ENCODE measurements around the gene STK35. TPM values are rescaled to one million over a fixed set of nuclear protein-coding genes. Genes with fewer than 3 reads are reported as not detected.
A peak's percentile ranks its signal among the peaks of the same experiment; 100 is the strongest.

Gene STK35
- total and polyA plus RNA-seq, 2 of the 13 experiments (the other 11 are each of a cell fraction or from before 2014, with no cell fraction given): 27.4 to 29.8 TPM

DNA sequence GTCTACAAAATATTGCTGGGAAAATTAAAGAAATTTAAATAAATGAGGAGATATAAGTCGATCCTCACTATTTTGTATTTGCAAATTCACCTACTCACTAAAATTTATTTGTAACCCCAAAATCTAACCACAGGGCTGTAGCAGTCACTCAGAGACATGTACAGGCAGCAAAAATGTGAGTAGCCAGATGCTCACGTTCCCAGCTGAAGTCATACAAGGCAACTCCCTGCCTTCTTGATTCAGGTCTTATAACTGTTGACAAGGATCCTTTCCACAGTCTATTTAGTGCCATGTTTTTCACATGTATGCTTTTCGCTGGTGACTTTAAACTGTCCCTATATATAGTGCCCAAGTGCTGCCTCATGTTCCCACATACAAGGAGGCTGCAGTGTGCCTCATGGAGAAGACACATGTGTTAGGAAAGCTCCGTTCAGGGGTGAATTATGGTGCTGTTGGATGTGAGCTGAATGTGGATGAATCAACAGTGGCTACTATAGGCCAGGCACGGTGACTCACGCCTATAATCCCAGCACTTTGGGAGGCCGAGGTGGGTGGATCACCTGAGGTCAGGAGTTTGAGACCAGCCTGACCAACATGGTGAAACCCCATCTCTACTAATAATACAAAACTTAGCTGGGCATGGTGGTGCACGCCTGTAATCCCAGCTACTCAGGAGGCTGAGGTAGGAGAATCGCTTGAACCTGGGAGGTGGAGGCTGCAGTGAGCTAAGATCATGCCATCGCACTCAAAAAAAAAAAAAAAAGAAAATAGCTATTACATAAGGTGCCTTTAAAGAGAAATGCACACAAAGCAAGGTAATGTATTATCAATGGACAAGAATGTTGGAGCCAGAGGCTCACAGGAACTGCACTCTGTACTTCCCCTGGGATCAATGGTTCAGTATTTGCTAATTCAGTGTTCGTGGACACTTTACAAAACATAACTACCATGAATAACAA is 55.3 kb downstream of the STK35 start (continued):
- TF ChIP-seq PAXIP1 (CRISPR knock-in tag; conservative IDR thresholded peaks at IDR 0.05) (peak; percentile 89), ETV6 (CRISPR knock-in tag; conservative IDR thresholded peaks at IDR 0.05) (no peak), ZNF556 (CRISPR knock-in tag; IDR thresholded peaks at IDR 0.05; ENCODE audit: borderline replicate concordance) (peak; percentile 42; the same call in 1 of the 2 replicates), HCFC1 (IDR thresholded peaks at IDR 0.05; ENCODE audit: low read depth, low read length) (no peak), ZNF124 (CRISPR knock-in tag; IDR thresholded peaks at IDR 0.05) (peak; percentile 47; the same call in 1 of the 2 replicates), ZNF30 (CRISPR knock-in tag; IDR thresholded peaks at IDR 0.05) (no peak), ZSCAN9 (CRISPR knock-in tag; IDR thresholded peaks at IDR 0.05; ENCODE audit: borderline replicate concordance) (no peak), ZNF331 (CRISPR knock-in tag; IDR thresholded peaks at IDR 0.05) (peak; percentile 50; the same call in 1 of the 2 replicates), TRIM22 (IDR thresholded peaks at IDR 0.05) (no peak), ARNT (IDR thresholded peaks at IDR 0.05) (no peak), ZBTB3 (CRISPR knock-in tag; IDR thresholded peaks at IDR 0.05; ENCODE audit: borderline replicate concordance, low read depth) (no peak), PHF20 (CRISPR knock-in tag; IDR thresholded peaks at IDR 0.05) (no peak), EP300 (IDR thresholded peaks at IDR 0.05; ENCODE audit: low read depth in 2 of 2, low read length in 2 of 2) (peak in 1 of 2 experiments; percentile 50; a peak in 1 of 4 replicates), EP300 (CRISPR knock-in tag; IDR thresholded peaks at IDR 0.05; ENCODE audit: borderline replicate concordance) (peak; percentile 25; the same call in 1 of the 2 replicates), ZFP36L1 (CRISPR knock-in tag; IDR thresholded peaks at IDR 0.05) (no peak), HIVEP1 (CRISPR knock-in tag; IDR thresholded peaks at IDR 0.05) (no peak), YY1 (IDR thresholded peaks at IDR 0.05; ENCODE audit: insufficient read depth, insufficient replicate concordance, low read depth, low read length) (no peak), IKZF4 (CRISPR knock-in tag; IDR thresholded peaks at IDR 0.05; ENCODE audit: borderline replicate concordance, low read depth, not compliant biosample characterization) (no peak), MYC (CRISPR knock-in tag; IDR thresholded peaks at IDR 0.05; ENCODE audit: borderline replicate concordance) (no peak)
- TF ChIP-seq, protein P1, sequence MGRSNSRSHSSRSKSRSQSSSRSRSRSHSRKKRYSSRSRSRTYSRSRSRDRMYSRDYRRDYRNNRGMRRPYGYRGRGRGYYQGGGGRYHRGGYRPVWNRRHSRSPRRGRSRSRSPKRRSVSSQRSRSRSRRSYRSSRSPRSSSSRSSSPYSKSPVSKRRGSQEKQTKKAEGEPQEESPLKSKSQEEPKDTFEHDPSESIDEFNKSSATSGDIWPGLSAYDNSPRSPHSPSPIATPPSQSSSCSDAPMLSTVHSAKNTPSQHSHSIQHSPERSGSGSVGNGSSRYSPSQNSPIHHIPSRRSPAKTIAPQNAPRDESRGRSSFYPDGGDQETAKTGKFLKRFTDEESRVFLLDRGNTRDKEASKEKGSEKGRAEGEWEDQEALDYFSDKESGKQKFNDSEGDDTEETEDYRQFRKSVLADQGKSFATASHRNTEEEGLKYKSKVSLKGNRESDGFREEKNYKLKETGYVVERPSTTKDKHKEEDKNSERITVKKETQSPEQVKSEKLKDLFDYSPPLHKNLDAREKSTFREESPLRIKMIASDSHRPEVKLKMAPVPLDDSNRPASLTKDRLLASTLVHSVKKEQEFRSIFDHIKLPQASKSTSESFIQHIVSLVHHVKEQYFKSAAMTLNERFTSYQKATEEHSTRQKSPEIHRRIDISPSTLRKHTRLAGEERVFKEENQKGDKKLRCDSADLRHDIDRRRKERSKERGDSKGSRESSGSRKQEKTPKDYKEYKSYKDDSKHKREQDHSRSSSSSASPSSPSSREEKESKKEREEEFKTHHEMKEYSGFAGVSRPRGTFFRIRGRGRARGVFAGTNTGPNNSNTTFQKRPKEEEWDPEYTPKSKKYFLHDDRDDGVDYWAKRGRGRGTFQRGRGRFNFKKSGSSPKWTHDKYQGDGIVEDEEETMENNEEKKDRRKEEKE (IDR thresholded peaks at IDR 0.05): no peak
- TF ChIP-seq, protein P2, sequence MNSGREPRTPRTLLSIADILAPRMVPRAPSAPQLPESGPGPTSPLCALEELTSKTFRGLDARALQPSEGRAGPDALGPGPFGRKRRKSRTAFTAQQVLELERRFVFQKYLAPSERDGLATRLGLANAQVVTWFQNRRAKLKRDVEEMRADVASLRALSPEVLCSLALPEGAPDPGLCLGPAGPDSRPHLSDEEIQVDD (CRISPR knock-in tag; IDR thresholded peaks at IDR 0.05; ENCODE audit: borderline replicate concordance): no peak

Data from HepG2 (cell line).